ENCODE measurements around the gene KRT4.

- TF ChIP-seq EZH2 (IDR thresholded peaks at IDR 0.05; ENCODE audit: low read length, unreplicated experiment): no peak
- TF ChIP-seq, protein P1, sequence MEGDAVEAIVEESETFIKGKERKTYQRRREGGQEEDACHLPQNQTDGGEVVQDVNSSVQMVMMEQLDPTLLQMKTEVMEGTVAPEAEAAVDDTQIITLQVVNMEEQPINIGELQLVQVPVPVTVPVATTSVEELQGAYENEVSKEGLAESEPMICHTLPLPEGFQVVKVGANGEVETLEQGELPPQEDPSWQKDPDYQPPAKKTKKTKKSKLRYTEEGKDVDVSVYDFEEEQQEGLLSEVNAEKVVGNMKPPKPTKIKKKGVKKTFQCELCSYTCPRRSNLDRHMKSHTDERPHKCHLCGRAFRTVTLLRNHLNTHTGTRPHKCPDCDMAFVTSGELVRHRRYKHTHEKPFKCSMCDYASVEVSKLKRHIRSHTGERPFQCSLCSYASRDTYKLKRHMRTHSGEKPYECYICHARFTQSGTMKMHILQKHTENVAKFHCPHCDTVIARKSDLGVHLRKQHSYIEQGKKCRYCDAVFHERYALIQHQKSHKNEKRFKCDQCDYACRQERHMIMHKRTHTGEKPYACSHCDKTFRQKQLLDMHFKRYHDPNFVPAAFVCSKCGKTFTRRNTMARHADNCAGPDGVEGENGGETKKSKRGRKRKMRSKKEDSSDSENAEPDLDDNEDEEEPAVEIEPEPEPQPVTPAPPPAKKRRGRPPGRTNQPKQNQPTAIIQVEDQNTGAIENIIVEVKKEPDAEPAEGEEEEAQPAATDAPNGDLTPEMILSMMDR (conservative IDR thresholded peaks at IDR 0.05; ENCODE audit: low read depth, low read length): no peak
Measured at GRCh38 chr12:52817699-52818238, 3.9 kb upstream of the KRT4 start.
